Upper lobe of left lung (tissue), 4 donors: ENCODE data around the gene SMIM28.

Experiments
- CTCF ChIP-seq, 6 experiments: fragments of 450-650 bp in 4 of 6; fragments of 200-600 bp in 2 of 6; sonication (generic) in 2 of 6; IDR thresholded peaks; one replicate each; pipeline ENCODE4 v1.5.1; 2016 to 2019; ENCODE audit warnings: antibody characterized with exemption in 6 of 6
- EP300 ChIP-seq, 4 donors: sonication (generic); formaldehyde crosslinking; IDR thresholded peaks; one replicate each; pipeline ENCODE4 v1.5.1; 2017; ENCODE audit warnings: antibody characterized with exemption in 4 of 4, control low read depth in 2 of 4

- no peak for TF ChIP-seq CTCF (IDR thresholded peaks at IDR 0.05)
- TF ChIP-seq EP300 (IDR thresholded peaks at IDR 0.05) = no peak
Observed at GRCh38 chr6:138370631-138371451, 6.9 kb upstream of the SMIM28 start.
